ENCODE data around the gene CAPZB. TPM values are rescaled to one million over a fixed set of nuclear protein-coding genes. Genes with fewer than 3 reads are reported as not detected.

CAPZB gene
- total and polyA plus RNA-seq, 2 donors (not counting 3 experiments of a cell fraction or from before 2014, with no cell fraction given): 196 to 347 TPM

DNA sequence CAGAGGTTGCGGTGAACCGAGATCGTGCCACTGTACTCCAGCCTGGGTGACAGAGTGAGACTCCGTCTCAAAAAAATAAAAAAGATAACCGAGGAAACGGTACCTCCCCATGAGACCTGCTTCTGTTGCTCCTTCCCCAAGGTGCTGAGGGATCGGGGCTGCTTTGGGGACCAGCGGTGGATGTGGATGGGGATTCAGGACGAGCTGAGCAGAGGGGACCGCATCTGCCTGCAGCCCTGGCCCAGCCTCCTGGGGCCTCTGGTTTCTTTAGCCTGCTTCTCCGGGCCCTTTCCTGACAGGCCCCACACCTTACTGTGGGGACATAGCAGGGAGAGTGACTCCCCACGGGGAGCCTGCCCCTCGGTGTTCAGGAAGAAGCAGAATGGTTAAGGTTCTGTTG lies 156.2 kb downstream of the CAPZB start:
- CTCF ChIA-PET: interaction anchor here (1.1 to 1.4 kb wide), 3 partner anchors 10 to 333 kb away, joined by 3 to 4 read pairs (median 3); no protein-coding TSS in a partner anchor
- POLR2A ChIA-PET: no interaction called here
- Histone ChIP-seq H3K9ac (replicated peaks; ENCODE audit: extremely low read depth, insufficient read depth, low read length) (no peak overlapping the region), H3K27ac (ENCODE audit: insufficient read depth, low read depth, low read length) (no peak overlapping the region), H2AFZ (ENCODE audit: low read depth, low read length) (no peak overlapping the region), H4K20me1 (replicated peaks; ENCODE audit: control insufficient read depth, extremely low read depth, insufficient read depth, low read length) (no peaks in the 10 kb centered on the region), H3K4me3 (replicated peaks in 1 of 3; ENCODE audit: insufficient read depth in 1 of 3, low read depth in 1 of 3, low read length in 3 of 3) (no peak overlapping the region), H3K4me2 (ENCODE audit: insufficient read depth, low read length) (no peak overlapping the region), H3K9me1 (replicated peaks; ENCODE audit: control insufficient read depth, extremely low read depth, insufficient read depth, low read length) (no peaks in the 10 kb centered on the region), H3K27me3 (ENCODE audit: control insufficient read depth in 2 of 2, insufficient read depth in 2 of 2, low read length in 2 of 2) (no peaks in the 10 kb centered on the region), H3K79me2 (ENCODE audit: control insufficient read depth, insufficient read depth, low read length) (no peaks in the 10 kb centered on the region), H3K9me3 (replicated peaks; ENCODE audit: control insufficient read depth, insufficient read depth, low read length) (no peaks in the 10 kb centered on the region), H3K4me1 (ENCODE audit: control insufficient read depth, extremely low read depth, insufficient read depth, low read length) (no peaks in the 10 kb centered on the region), H3K36me3 (ENCODE audit: control insufficient read depth in 2 of 2, extremely low read depth in 1 of 2, insufficient read depth in 2 of 2, low read length in 2 of 2) (peaks cover 4 to 28% of the 10 kb centered on the region in 2 experiments)
- FAIRE-seq: no peak
- DNase-seq (ENCODE audit: low read depth, low spot score): no peak
- dilution Hi-C loops (cut with MboI; ENCODE audit: extremely low pct_ligation_motif_present, low sequenced_read_pairs) (no loop called here), intact Hi-C loops (cut with micrococcal nuclease) (no loop called here)
- BruUV-seq (replicated peaks): no TSS peak
- TF ChIP-seq MYC (IDR thresholded peaks at IDR 0.05; ENCODE audit: low read depth, low read length): no peak
- no peak for TF ChIP-seq JUN (IDR thresholded peaks at IDR 0.05; ENCODE audit: borderline replicate concordance, insufficient read depth, insufficient read length, low read depth)
- no peak for TF ChIP-seq GATA2 (IDR thresholded peaks at IDR 0.05; ENCODE audit: insufficient read depth, insufficient read length, low read depth, low read length)
- TF ChIP-seq CTCF (IDR thresholded peaks at IDR 0.05; ENCODE audit: extremely low read depth in 1 of 2, insufficient read depth in 1 of 2, low read depth in 1 of 2, low read length in 2 of 2): no peak
- TF ChIP-seq POLR2AphosphoS5 (IDR thresholded peaks at IDR 0.05; ENCODE audit: insufficient read depth, low read depth, low read length): no peak
- no peak for TF ChIP-seq POLR2A (IDR thresholded peaks at IDR 0.05; ENCODE audit: low read depth, low read length)
- no peak for TF ChIP-seq FOS (IDR thresholded peaks at IDR 0.05; ENCODE audit: borderline replicate concordance, insufficient read depth, low read length)
- TF ChIP-seq MAX (IDR thresholded peaks at IDR 0.05; ENCODE audit: insufficient read depth, insufficient read length): no peak
- no peak for TF ChIP-seq EZH2 (IDR thresholded peaks at IDR 0.05; ENCODE audit: borderline replicate concordance, low read depth, low read length, severe bottlenecking)
